ENCODE results near the gene ERG28. TPM values are rescaled to one million over a fixed set of nuclear protein-coding genes. Genes with fewer than 3 reads are reported as not detected.
A peak's percentile ranks its signal among the peaks of the same experiment; 100 is the strongest.

ERG28 gene
- total and polyA plus RNA-seq, 7 experiments from 2014 or later, result 7.6 to 37.1 (median 13.2) TPM

DNA sequence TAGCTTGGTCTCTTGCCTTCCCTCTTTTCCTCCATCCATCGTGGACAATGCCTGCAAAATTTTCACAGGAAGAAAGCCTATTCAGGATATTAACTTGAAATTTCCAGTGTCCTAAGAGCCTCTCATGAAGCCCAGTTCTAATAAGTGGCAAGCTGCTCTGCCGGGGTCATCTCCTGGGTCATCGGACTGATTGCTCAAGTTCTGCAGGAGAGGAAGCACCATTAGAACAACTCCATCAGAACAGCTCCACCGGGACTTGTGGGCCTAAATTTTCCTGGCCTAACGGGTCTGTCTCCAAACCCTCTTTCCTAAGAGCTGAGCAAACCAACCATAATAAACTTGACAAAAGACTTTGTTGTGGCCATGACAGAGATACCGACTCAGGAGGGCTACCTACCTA lies 13.9 kb downstream of the ERG28 start:
- Histone ChIP-seq H3K27me3 (ENCODE audit: control insufficient read depth in 2 of 2, insufficient read depth in 2 of 2, low read length in 2 of 2) (no peaks in the 10 kb centered on the region), H3K36me3 (ENCODE audit: control insufficient read depth in 2 of 3, insufficient read depth in 3 of 3, low read length in 3 of 3) (peaks cover 6 to 56% (median 13%) of the 10 kb centered on the region in 3 experiments), H3K27ac (ENCODE audit: low read depth, low read length) (no peak overlapping the region), H3K9me3 (ENCODE audit: control insufficient read depth in 2 of 3, low read length in 3 of 3) (no peaks in the 10 kb centered on the region), H3K4me3 (ENCODE audit: low read length) (no peak overlapping the region), H3K4me1 (ENCODE audit: control insufficient read depth in 2 of 2, insufficient read depth in 2 of 2, low read length in 2 of 2) (no peaks in the 10 kb centered on the region)
- peaks cover 23 to 49% (median 29%) of the 10 kb centered on the region in 5 donors for H3K36me3 Mint-ChIP-seq
- peaks cover 0 to 3% (median 0%) of the 10 kb centered on the region in 7 donors for H3K4me1 Mint-ChIP-seq
- ATAC-seq (no peak), DNase-seq (no peak)
- no peaks in the 10 kb centered on the region for H3K9me3 Mint-ChIP-seq
- intact Hi-C loops (cut with micrococcal nuclease), result no loop called here
- ChIA-PET CTCF (interaction anchor here (0.9 to 1.6 kb wide), 2 partner anchors 69 to 85 kb away, joined by 3 to 4 read pairs; no protein-coding TSS in a partner anchor), POLR2A (no interaction called here)
- no peaks in the 10 kb centered on the region for H3K27me3 Mint-ChIP-seq
- peak overlapping the region in 1 of 9 donors; percentile 45 for H3K27ac Mint-ChIP-seq
- H3K4me3 Mint-ChIP-seq, result no peak overlapping the region

DNA sequence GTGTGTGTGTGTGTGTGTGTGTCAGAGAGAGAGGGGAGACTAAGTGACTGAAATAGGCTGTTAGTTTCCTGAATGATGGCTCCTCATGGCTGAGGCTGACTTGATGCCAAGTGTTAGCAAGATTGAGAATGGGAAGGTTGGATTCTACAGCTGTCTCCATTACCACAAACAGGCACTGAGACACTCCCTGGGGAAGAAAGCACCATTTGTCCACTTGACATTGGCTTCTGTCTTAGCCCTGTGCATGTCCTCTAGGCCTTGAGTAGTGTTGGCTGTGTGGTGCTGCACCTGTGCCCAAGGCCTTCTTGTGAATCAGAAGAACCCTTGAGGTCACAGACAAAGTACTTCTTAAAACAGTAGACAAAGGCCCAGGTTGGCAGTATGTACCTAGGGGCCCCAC lies 15.6 kb downstream of the ERG28 start:
- no peak for DNase-seq
- H3K4me1 Mint-ChIP-seq, result peaks cover 0 to 3% (median 0%) of the 10 kb centered on the region in 7 donors
- Histone ChIP-seq H3K27ac (ENCODE audit: low read depth, low read length) (no peak overlapping the region), H3K36me3 (ENCODE audit: control insufficient read depth in 2 of 3, insufficient read depth in 3 of 3, low read length in 3 of 3) (peaks cover 0 to 39% (median 7%) of the 10 kb centered on the region in 3 experiments), H3K9me3 (ENCODE audit: control insufficient read depth in 2 of 3, low read length in 3 of 3) (no peaks in the 10 kb centered on the region), H3K27me3 (ENCODE audit: control insufficient read depth in 2 of 2, insufficient read depth in 2 of 2, low read length in 2 of 2) (no peaks in the 10 kb centered on the region), H3K4me3 (ENCODE audit: low read length) (no peak overlapping the region), H3K4me1 (ENCODE audit: control insufficient read depth in 2 of 2, insufficient read depth in 2 of 2, low read length in 2 of 2) (no peaks in the 10 kb centered on the region)
- no peak for ATAC-seq
- H3K27ac Mint-ChIP-seq, result peak overlapping the region in 1 of 9 donors; percentile 28
- H3K27me3 Mint-ChIP-seq, result no peaks in the 10 kb centered on the region
- peaks cover 15 to 49% (median 24%) of the 10 kb centered on the region in 5 donors for H3K36me3 Mint-ChIP-seq
- no peaks in the 10 kb centered on the region for H3K9me3 Mint-ChIP-seq
- intact Hi-C loops (cut with micrococcal nuclease), result no loop called here
- H3K4me3 Mint-ChIP-seq, result no peak overlapping the region
- POLR2A ChIA-PET, result interaction anchor here (0.6 kb wide), 1 partner anchor 68 kb away, joined by 3 read pairs; no protein-coding TSS in a partner anchor
- CTCF ChIA-PET, result no interaction called here

DNA sequence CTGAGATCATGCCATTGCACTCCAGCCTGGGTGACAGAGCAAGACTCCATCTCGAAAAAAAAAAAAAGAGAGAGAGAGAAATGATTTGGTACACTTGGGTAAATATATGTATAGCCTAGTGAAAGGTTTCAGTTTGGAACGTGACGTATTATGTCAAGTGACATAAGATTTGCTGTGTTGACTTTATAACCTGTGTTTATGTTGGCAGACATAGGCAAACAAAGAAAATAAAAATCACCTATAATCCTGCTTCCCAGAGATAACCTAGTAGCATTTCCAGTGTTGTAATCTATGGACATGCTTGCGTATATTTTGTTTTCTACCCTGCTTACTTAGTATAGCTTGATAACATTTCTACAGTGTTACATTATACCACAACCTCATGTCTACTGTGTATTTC lies 16.7 kb downstream of the ERG28 start:
- Histone ChIP-seq H3K27ac (ENCODE audit: low read depth, low read length) (no peak overlapping the region), H3K9me3 (ENCODE audit: control insufficient read depth in 2 of 3, low read length in 3 of 3) (no peaks in the 10 kb centered on the region), H3K4me3 (ENCODE audit: low read length) (no peak overlapping the region), H3K27me3 (ENCODE audit: control insufficient read depth in 2 of 2, insufficient read depth in 2 of 2, low read length in 2 of 2) (no peaks in the 10 kb centered on the region), H3K4me1 (ENCODE audit: control insufficient read depth in 2 of 2, insufficient read depth in 2 of 2, low read length in 2 of 2) (no peaks in the 10 kb centered on the region), H3K36me3 (ENCODE audit: control insufficient read depth in 2 of 3, insufficient read depth in 3 of 3, low read length in 3 of 3) (peaks cover 0 to 28% (median 0%) of the 10 kb centered on the region in 3 experiments)
- no peak overlapping the region for H3K27ac Mint-ChIP-seq
- no peaks in the 10 kb centered on the region for H3K9me3 Mint-ChIP-seq
- no peaks in the 10 kb centered on the region for H3K27me3 Mint-ChIP-seq
- no peak for ATAC-seq
- H3K36me3 Mint-ChIP-seq, result peaks cover 6 to 49% (median 20%) of the 10 kb centered on the region in 5 donors
- H3K4me3 Mint-ChIP-seq, result no peak overlapping the region
- ChIA-PET CTCF (interaction anchor here (0.7 to 1.1 kb wide), 2 partner anchors 10 to 26 kb away, joined by 4 to 6 read pairs; no protein-coding TSS in a partner anchor), POLR2A (no interaction called here)
- peaks cover 0 to 3% (median 0%) of the 10 kb centered on the region in 7 donors for H3K4me1 Mint-ChIP-seq
- no peak for DNase-seq
- intact Hi-C loops (cut with micrococcal nuclease), result no loop called here

DNA sequence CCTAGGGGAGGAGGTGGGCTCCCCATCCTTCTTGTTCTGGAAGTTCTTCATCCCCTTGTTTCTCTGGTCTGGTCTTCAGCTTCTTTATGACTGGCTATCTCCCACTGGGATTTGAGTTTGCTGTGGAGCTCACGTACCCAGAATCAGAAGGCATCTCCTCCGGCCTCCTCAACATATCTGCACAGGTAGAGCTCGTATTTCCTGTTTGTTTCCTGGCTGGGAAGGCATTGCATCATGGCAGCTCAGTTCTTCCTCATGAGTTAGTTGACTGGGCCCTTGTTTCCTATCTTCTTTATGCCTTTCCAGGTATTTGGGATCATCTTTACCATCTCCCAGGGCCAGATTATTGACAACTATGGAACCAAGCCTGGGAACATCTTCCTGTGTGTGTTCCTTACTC lies 19.8 kb downstream of the ERG28 start:
- no peaks in the 10 kb centered on the region for H3K9me3 Mint-ChIP-seq
- ChIA-PET POLR2A (no interaction called here), CTCF (interaction anchor here (0.8 kb wide), 1 partner anchor 1245 kb away, joined by 3 read pairs; no protein-coding TSS in a partner anchor)
- Histone ChIP-seq H3K27me3 (ENCODE audit: control insufficient read depth in 2 of 2, insufficient read depth in 2 of 2, low read length in 2 of 2) (no peaks in the 10 kb centered on the region), H3K27ac (ENCODE audit: low read depth, low read length) (no peak overlapping the region), H3K4me3 (ENCODE audit: low read length) (no peak overlapping the region), H3K9me3 (ENCODE audit: control insufficient read depth in 2 of 3, low read length in 3 of 3) (no peaks in the 10 kb centered on the region), H3K4me1 (ENCODE audit: control insufficient read depth in 2 of 2, insufficient read depth in 2 of 2, low read length in 2 of 2) (no peaks in the 10 kb centered on the region), H3K36me3 (ENCODE audit: control insufficient read depth in 2 of 3, insufficient read depth in 3 of 3, low read length in 3 of 3) (peaks cover 0 to 5% (median 0%) of the 10 kb centered on the region in 3 experiments)
- ATAC-seq, result no peak
- no peaks in the 10 kb centered on the region for H3K27me3 Mint-ChIP-seq
- H3K36me3 Mint-ChIP-seq, result peaks cover 0 to 55% (median 16%) of the 10 kb centered on the region in 5 donors
- intact Hi-C loops (cut with micrococcal nuclease), result no loop called here
- DNase-seq, result no peak
- no peak overlapping the region for H3K4me3 Mint-ChIP-seq
- H3K27ac Mint-ChIP-seq, result no peak overlapping the region
- H3K4me1 Mint-ChIP-seq, result peaks cover 0 to 3% (median 0%) of the 10 kb centered on the region in 7 donors

DNA sequence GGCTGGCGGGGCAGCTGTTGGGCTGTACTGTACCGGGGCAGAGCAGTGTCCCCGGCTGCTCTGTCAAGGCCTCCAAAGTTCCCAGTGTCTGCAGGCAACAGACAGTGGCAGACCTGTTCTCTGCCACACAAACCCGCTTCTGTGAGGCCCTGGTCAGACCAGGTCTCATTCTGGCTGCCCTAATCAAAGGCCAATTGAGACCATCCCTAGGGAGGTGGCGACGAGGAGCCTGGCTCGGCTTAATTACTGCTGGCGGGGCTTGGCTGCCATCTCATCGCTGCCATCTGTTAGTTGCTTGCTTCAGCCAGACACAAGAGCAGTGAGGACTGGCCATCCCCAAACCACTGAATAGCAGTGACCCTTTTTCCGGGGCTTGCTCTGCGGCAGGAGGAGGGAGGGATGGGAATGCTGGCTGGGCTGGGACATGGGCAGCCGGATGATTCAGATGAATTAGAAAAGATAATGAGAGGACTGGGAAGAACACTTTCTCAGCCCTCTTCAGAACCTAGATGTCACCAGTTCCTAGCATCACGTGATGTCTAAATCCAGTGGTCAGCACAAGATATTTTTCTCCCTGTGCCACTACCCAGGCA lies 24.5 kb downstream of the ERG28 start:
- Histone ChIP-seq H3K27me3 (ENCODE audit: control insufficient read depth in 2 of 2, insufficient read depth in 2 of 2, low read length in 2 of 2) (no peaks in the 10 kb centered on the region), H3K9me3 (ENCODE audit: control insufficient read depth in 2 of 3, low read length in 3 of 3) (no peaks in the 10 kb centered on the region), H3K4me1 (ENCODE audit: control insufficient read depth in 2 of 2, insufficient read depth in 2 of 2, low read length in 2 of 2) (no peaks in the 10 kb centered on the region), H3K4me3 (ENCODE audit: low read length) (no peak overlapping the region), H3K27ac (ENCODE audit: low read depth, low read length) (no peak overlapping the region), H3K36me3 (ENCODE audit: control insufficient read depth in 2 of 3, insufficient read depth in 3 of 3, low read length in 3 of 3) (no peaks in the 10 kb centered on the region)
- H3K4me1 Mint-ChIP-seq, result peaks cover 0 to 3% (median 0%) of the 10 kb centered on the region in 7 donors
- peaks cover 0 to 49% (median 10%) of the 10 kb centered on the region in 5 donors for H3K36me3 Mint-ChIP-seq
- ChIA-PET POLR2A (no interaction called here), CTCF (interaction anchor here (1.5 kb wide), 1 partner anchor 18 kb away, joined by 5 read pairs; no protein-coding TSS in a partner anchor)
- no peak for DNase-seq
- intact Hi-C loops (cut with micrococcal nuclease), result no loop called here
- no peak overlapping the region for H3K4me3 Mint-ChIP-seq
- H3K27me3 Mint-ChIP-seq, result no peaks in the 10 kb centered on the region
- H3K27ac Mint-ChIP-seq, result no peak overlapping the region
- no peak for ATAC-seq
- H3K9me3 Mint-ChIP-seq, result no peaks in the 10 kb centered on the region

DNA sequence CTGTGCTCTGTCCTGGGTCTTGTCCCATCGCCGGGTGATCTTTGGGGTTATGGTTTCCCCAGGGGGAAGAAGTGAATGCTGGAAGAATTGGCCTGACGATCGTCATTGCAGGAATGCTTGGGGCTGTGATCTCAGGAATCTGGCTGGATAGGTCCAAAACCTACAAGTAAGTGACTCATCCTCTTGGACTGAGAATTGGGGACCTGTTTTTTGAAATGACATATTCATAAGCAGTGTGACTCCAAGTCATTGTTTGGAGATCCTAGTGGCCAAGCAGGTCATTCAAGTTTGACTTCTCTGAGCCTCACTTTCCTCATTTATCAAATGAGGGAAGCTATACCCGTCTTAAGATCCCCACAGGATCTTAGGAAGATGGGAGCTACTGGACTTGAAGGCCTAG lies 25.8 kb downstream of the ERG28 start:
- no peaks in the 10 kb centered on the region for H3K9me3 Mint-ChIP-seq
- Histone ChIP-seq H3K4me1 (ENCODE audit: control insufficient read depth in 2 of 2, insufficient read depth in 2 of 2, low read length in 2 of 2) (no peaks in the 10 kb centered on the region), H3K27ac (ENCODE audit: low read depth, low read length) (no peak overlapping the region), H3K4me3 (ENCODE audit: low read length) (no peak overlapping the region), H3K9me3 (ENCODE audit: control insufficient read depth in 2 of 3, low read length in 3 of 3) (no peaks in the 10 kb centered on the region), H3K36me3 (ENCODE audit: control insufficient read depth in 2 of 3, insufficient read depth in 3 of 3, low read length in 3 of 3) (no peaks in the 10 kb centered on the region), H3K27me3 (ENCODE audit: control insufficient read depth in 2 of 2, insufficient read depth in 2 of 2, low read length in 2 of 2) (no peaks in the 10 kb centered on the region)
- no peaks in the 10 kb centered on the region for H3K27me3 Mint-ChIP-seq
- H3K36me3 Mint-ChIP-seq, result peaks cover 0 to 35% (median 5%) of the 10 kb centered on the region in 5 donors
- no peak overlapping the region for H3K27ac Mint-ChIP-seq
- no peak for ATAC-seq
- intact Hi-C loops (cut with micrococcal nuclease), result no loop called here
- ChIA-PET CTCF (no interaction called here), POLR2A (no interaction called here)
- DNase-seq, result no peak
- H3K4me1 Mint-ChIP-seq, result no peaks in the 10 kb centered on the region
- no peak overlapping the region for H3K4me3 Mint-ChIP-seq

DNA sequence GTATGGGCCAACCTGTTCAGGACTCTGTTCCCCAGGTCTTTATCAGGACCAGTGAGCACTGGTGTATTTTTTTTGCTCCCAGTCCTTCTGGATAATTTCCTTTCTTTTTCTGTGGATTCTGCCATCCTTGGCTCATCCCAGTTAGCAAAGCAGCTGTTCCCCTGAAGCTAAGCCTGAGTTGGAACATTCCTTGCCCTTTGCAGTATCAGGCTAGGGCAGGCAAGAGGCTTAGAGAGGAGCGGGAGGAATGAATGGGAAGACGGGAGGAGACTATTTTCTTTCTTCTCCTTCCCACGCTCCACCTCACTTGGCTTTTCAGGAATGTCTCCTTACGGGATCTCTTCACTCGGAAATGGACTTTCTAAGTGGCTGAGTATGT lies 29.2 kb downstream of the ERG28 start:
- no peak for DNase-seq
- H3K27ac Mint-ChIP-seq, result no peak overlapping the region
- H3K4me3 ChIP-seq (ENCODE audit: low read length), result no peak overlapping the region
- no peak overlapping the region for H3K27ac ChIP-seq (ENCODE audit: low read depth, low read length)
- H3K36me3 Mint-ChIP-seq, result peaks cover 0 to 26% (median 0%) of the 10 kb centered on the region in 5 donors
- H3K36me3 ChIP-seq (ENCODE audit: control insufficient read depth in 2 of 3, insufficient read depth in 3 of 3, low read length in 3 of 3), result no peaks in the 10 kb centered on the region
- H3K9me3 ChIP-seq (ENCODE audit: control insufficient read depth in 2 of 3, low read length in 3 of 3), result no peaks in the 10 kb centered on the region
- CTCF ChIA-PET, result no interaction called here
- intact Hi-C loops (cut with micrococcal nuclease), result no loop called here
- H3K4me1 Mint-ChIP-seq, result no peaks in the 10 kb centered on the region
- no peaks in the 10 kb centered on the region for H3K27me3 Mint-ChIP-seq
- H3K4me1 ChIP-seq (ENCODE audit: control insufficient read depth in 2 of 2, insufficient read depth in 2 of 2, low read length in 2 of 2), result no peaks in the 10 kb centered on the region
- no peak for ATAC-seq
- H3K9me3 Mint-ChIP-seq, result no peaks in the 10 kb centered on the region
- POLR2A ChIA-PET, result no interaction called here
- no peak overlapping the region for H3K4me3 Mint-ChIP-seq
- H3K27me3 ChIP-seq (ENCODE audit: control insufficient read depth in 2 of 2, insufficient read depth in 2 of 2, low read length in 2 of 2), result no peaks in the 10 kb centered on the region
